ENCODE data around the gene ZNF235. TPM values are rescaled to one million over a fixed set of nuclear protein-coding genes. Genes with fewer than 3 reads are reported as not detected.

ZNF235 gene
- total RNA-seq: 1.6 and 2.5 TPM in 2 replicates

DNA sequence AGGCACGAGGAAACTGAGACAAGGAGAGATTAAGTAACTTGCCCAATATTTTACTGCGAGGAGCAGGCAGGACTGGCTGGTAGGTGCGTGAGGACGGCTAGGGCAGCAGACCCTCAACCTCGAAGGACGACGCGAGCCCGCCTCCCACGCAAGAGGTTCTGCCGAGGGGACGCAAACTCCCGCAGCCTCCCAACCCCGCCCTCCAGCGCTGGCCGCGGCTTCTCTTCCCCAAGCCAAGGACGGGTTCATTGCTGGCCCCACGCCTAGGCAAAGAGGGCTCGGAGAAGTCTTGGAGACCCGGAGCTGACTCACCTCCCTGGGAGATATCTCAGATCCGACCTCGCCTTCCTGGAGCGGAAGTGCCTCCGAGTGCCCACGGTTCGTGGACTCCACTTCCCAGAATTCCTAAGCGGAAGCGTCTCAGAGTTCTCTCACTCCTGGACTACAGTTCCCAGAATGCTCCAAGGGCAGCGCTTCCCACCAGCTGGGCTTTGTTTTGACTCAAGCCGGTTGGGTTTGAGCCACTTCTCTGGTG, at the start of gene ZNF235:
ZNF235 (minus strand) TSS at position 367 of the 535 bp plus-strand sequence. CDS start 1,621 bp downstream, outside the sequence.

Other genes starting within 250 kb of the ZNF235 start
- 0.80 and 0.86 TPM in 2 replicates for gene ZNF284, start 232.9 kb downstream of the ZNF235 start, total RNA-seq
- gene ZNF224, start 210.7 kb downstream of the ZNF235 start, total RNA-seq: 9.2 and 11.9 TPM in 2 replicates
- gene ZNF225, start 191.6 kb downstream of the ZNF235 start, total RNA-seq: 1.2 and 1.7 TPM in 2 replicates
- gene ZNF234, start 163.5 kb downstream of the ZNF235 start, total RNA-seq: 2.0 and 2.6 TPM in 2 replicates
- gene ZNF226, start 139.9 kb downstream of the ZNF235 start, total RNA-seq: 5.2 and 15.1 TPM in 2 replicates
- gene ZNF227, start 92.5 kb downstream of the ZNF235 start, total RNA-seq: 6.8 TPM in 2 replicates
- gene ZNF233, start 45.1 kb downstream of the ZNF235 start, total RNA-seq: 0.04 TPM in 1 of 2 replicates, not detected in the other
- gene ZNF112, start 51.7 kb upstream of the ZNF235 start, total RNA-seq: 1.1 and 1.6 TPM in 2 replicates
- 1.2 and 9.5 TPM in 2 replicates for gene ZNF285, start 96.6 kb upstream of the ZNF235 start, total RNA-seq
- 6.0 and 9.3 TPM in 2 replicates for gene ZNF229, start 143.4 kb upstream of the ZNF235 start, total RNA-seq
- gene ZNF180, start 195.5 kb upstream of the ZNF235 start, total RNA-seq: 2.5 and 7.4 TPM in 2 replicates
- not detected in 2 replicates for gene CEACAM20, start 224.7 kb upstream of the ZNF235 start, total RNA-seq